ENCODE results near the gene DRICH1. TPM values are rescaled to one million over a fixed set of nuclear protein-coding genes. Genes with fewer than 3 reads are reported as not detected.

Gene DRICH1
- total and polyA plus RNA-seq, 9 donors, result 0.32 to 3.6 (median 0.79) TPM; not detected in 1

DNA sequence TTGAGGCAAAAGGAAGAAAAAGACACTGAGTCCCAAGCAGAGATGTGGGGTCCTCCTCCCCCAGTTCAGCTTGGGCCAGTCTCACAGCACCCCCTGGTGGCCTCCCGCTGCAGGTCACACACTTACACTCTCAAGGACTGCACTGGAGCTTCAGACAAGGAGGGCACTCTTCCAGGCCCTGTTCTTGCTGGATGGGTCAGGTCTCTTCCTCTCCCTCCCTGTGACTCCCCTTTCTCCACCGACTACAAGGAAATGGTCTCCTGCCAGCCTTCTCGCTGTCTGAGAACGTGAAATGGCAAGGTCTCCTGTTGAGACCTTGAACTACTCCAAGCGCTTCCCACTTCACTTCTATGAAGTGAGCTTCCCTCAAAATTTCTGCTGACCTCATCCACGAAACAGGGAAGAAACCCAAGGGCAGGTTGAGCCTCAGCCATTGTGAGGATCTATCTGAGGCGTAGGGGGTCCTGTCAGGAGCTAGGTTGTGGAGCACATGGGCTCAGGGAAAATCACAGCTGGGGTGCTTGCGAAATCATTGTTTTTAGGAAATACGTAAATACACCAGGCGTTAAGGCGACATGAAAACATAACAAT, 40.8 kb downstream of the DRICH1 start:
- no peaks in the 10 kb centered on the region for H3K9me3 ChIP-seq
- H3K4me3 ChIP-seq, result no peak overlapping the region
- H3K4me1 ChIP-seq (ENCODE audit: insufficient read depth), result peaks cover 7% of the 10 kb centered on the region
- intact Hi-C loops (cut with DNase I), result loop anchor here in 2 of 4 donors (2.0 to 10.0 kb wide), 3 partner anchors 46 to 209 kb away; no protein-coding TSS in a partner anchor
- TF ChIP-seq, protein P1, sequence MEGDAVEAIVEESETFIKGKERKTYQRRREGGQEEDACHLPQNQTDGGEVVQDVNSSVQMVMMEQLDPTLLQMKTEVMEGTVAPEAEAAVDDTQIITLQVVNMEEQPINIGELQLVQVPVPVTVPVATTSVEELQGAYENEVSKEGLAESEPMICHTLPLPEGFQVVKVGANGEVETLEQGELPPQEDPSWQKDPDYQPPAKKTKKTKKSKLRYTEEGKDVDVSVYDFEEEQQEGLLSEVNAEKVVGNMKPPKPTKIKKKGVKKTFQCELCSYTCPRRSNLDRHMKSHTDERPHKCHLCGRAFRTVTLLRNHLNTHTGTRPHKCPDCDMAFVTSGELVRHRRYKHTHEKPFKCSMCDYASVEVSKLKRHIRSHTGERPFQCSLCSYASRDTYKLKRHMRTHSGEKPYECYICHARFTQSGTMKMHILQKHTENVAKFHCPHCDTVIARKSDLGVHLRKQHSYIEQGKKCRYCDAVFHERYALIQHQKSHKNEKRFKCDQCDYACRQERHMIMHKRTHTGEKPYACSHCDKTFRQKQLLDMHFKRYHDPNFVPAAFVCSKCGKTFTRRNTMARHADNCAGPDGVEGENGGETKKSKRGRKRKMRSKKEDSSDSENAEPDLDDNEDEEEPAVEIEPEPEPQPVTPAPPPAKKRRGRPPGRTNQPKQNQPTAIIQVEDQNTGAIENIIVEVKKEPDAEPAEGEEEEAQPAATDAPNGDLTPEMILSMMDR (IDR thresholded peaks at IDR 0.05), result peak; percentile 87 to 93 (median 91)
- TF ChIP-seq POLR2A (IDR thresholded peaks at IDR 0.05), result no peak
- H3K36me3 ChIP-seq, result no peaks in the 10 kb centered on the region
- DNase-seq, result peak; percentile 90 to 95 (median 92)
- WGBS, 3 donors, result 6 to 16% (median 10%) methylated on average over 11 of the region's 11 CpGs
- H3K27me3 ChIP-seq, result no peaks in the 10 kb centered on the region
- H3K27ac ChIP-seq, result peak overlapping the region in 1 of 2 donors; percentile 90

DNA sequence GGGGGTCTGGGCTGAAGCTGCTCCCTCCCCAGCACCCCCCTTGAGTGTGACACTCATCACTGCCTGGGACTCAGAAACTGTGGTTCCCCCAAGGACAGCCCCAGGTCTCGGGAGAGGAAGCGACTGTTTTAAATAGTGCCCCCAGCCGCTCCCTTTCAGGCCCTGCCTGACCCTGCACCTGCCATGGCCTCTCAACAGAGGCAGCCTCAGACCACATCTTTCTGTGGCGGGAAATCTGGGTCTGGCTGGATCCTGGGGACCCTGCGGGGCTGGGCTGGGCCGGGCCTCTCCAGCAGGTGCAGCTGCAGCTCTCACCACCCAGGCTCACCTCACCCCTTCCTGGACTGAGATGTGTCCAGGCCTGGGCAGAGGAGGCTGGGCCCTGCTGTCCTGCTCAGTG, 48.3 kb downstream of the DRICH1 start:
- no peaks in the 10 kb centered on the region for H3K27me3 ChIP-seq
- no peak overlapping the region for H3K4me3 ChIP-seq
- 68 to 92% (median 83%) methylated on average over 6 of the region's 6 CpGs for WGBS, 3 donors
- no peak for DNase-seq
- no peaks in the 10 kb centered on the region for H3K4me1 ChIP-seq (ENCODE audit: insufficient read depth)
- H3K36me3 ChIP-seq, result no peaks in the 10 kb centered on the region
- intact Hi-C loops (cut with DNase I), result no loop called here
- TF ChIP-seq, protein P1 (IDR thresholded peaks at IDR 0.05), result no peak
- TF ChIP-seq POLR2A (IDR thresholded peaks at IDR 0.05) (no peak), EP300 (IDR thresholded peaks at IDR 0.05) (no peak)
- H3K9me3 ChIP-seq, result no peaks in the 10 kb centered on the region
- no peak overlapping the region for H3K27ac ChIP-seq

DNA sequence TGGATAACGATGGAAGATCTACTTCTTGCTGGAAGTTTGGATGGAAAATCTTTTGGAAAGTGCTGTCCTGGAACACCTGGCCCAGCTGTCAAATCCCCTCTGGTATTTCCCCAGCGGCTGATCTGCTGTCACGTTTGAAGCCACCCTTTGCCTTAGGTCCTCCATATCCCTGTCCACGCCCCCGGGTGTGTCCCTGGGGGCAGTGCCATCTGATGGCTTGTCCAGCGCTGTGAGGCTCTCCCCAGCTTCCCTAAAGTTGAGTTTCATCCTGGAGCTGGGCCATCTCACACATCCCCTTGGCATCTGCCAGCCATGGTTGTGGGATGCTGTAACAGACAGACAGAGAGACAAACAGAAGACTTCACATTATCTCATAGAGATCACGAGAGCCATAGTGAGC, 49.0 kb downstream of the DRICH1 start:
- no peaks in the 10 kb centered on the region for H3K9me3 ChIP-seq
- H3K27ac ChIP-seq, result no peak overlapping the region
- WGBS, 3 donors, result 84 to 90% (median 88%) methylated on average over 7 of the region's 7 CpGs
- intact Hi-C loops (cut with DNase I), result no loop called here
- H3K4me1 ChIP-seq (ENCODE audit: insufficient read depth), result no peaks in the 10 kb centered on the region
- no peaks in the 10 kb centered on the region for H3K36me3 ChIP-seq
- no peak overlapping the region for H3K4me3 ChIP-seq
- no peak for DNase-seq
- TF ChIP-seq POLR2A (IDR thresholded peaks at IDR 0.05) (no peak), EP300 (IDR thresholded peaks at IDR 0.05) (no peak)
- TF ChIP-seq, protein P1 (IDR thresholded peaks at IDR 0.05), result no peak
- no peaks in the 10 kb centered on the region for H3K27me3 ChIP-seq

DNA sequence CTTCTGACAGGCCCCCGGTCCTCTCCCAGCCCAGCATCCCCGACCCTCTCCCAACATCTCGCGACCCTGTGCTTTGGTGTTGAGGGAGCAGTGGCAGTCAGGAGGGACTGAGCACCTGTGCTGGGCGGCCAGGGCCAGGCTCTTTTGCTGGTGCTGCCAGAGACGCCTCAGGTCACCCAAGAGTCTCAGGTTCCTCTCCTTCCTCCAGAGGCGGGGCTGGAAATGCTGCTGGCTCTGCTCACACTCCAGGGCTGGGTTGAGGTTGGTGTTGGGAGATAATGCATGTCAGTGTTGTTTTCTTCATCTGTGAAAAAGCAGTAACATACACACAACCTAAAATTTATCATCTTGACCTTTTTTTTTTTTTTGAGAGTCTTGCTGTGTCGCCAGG, 50.9 kb downstream of the DRICH1 start:
- DNase-seq, result no peak
- H3K27ac ChIP-seq, result no peak overlapping the region
- WGBS, 3 donors, result 73 to 91% (median 86%) methylated on average over 8 of the region's 8 CpGs

More for the DNA sequence above, 50.9 kb downstream of the DRICH1 start:
- intact Hi-C loops (cut with DNase I), result no loop called here
- H3K4me3 ChIP-seq, result no peak overlapping the region
- H3K36me3 ChIP-seq, result no peaks in the 10 kb centered on the region
- TF ChIP-seq EP300 (IDR thresholded peaks at IDR 0.05) (no peak), POLR2A (IDR thresholded peaks at IDR 0.05) (no peak)
- TF ChIP-seq, protein P1 (IDR thresholded peaks at IDR 0.05), result no peak
- H3K9me3 ChIP-seq, result no peaks in the 10 kb centered on the region
- no peaks in the 10 kb centered on the region for H3K4me1 ChIP-seq (ENCODE audit: insufficient read depth)
- H3K27me3 ChIP-seq, result no peaks in the 10 kb centered on the region
